HUES6 (cell line): Measurements from ENCODE around the gene CXorf38.
"Not testable (repeated sequence)": the region's sequence is repeated elsewhere in the genome, so short reads cannot be mapped to it uniquely, and the experiment has no call there.

Source experiments
- H3K27ac ChIP-seq: 2 replicates; pipeline ENCODE4 v1.7.0; 2013; ENCODE audit warnings: low read depth, mild to moderate bottlenecking, low read length, inconsistent platforms
- H3K27me3 ChIP-seq: 2 replicates; pipeline ENCODE4 v1.6.1; 2013; ENCODE audit warnings: low read length; ENCODE audit not compliant: control insufficient read depth, insufficient read depth
- H3K36me3 ChIP-seq: 2 replicates; pipeline ENCODE4 v1.6.1; 2013; ENCODE audit warnings: low read length; ENCODE audit not compliant: control insufficient read depth, insufficient read depth
- H3K4me1 ChIP-seq: 2 replicates; pipeline ENCODE4 v1.6.1; 2013; ENCODE audit warnings: low read length; ENCODE audit not compliant: control insufficient read depth, insufficient read depth
- H3K4me3 ChIP-seq: 2 replicates; pipeline ENCODE4 v1.5.1; 2013; ENCODE audit warnings: low read depth, low read length
- H3K9ac ChIP-seq: one replicate; pipeline ENCODE4 v1.6.1; 2013; ENCODE audit warnings: mild to moderate bottlenecking, low read length
- H3K9me3 ChIP-seq: 2 replicates; pipeline ENCODE4 v1.6.1; 2013; ENCODE audit warnings: low read depth, low read length; ENCODE audit not compliant: control insufficient read depth, insufficient read depth

CXorf38 gene

GRCh38 chrX:40582811-40583210, 64.5 kb downstream of the CXorf38 start:
- Histone ChIP-seq H3K9ac (no peak overlapping the region), H3K9me3 (peaks cover 3% of the 10 kb centered on the region; the same call in 1 of the 2 replicates)

DNA sequence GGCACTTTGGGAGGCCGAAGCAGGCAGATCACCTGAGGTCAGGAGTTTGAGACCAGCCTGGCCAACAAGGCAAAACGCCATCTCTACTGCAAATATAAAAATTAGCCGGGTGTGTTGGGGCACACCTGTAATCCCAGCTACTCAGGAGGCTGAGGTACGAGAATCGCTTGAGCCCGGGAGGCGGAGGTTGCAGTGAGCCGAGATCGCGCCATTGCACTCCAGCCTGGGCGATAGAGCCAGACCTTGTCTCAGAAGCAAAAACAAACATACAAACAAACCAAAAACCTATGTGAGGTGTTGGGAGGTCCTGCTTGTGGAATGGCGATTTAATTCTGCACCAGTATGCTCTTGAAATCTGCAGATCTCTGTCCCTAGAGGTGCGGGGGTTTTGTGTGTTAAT, 65.2 kb downstream of the CXorf38 start:
- not testable (repeated sequence) for H3K9ac ChIP-seq, H3K4me1 ChIP-seq

More at GRCh38 chrX:40582811-40583210, 64.5 kb downstream of the CXorf38 start:
- H3K4me1 ChIP-seq, result 0 out of 2 replicates have a peak, but pooled peaks cover 3% of the 10 kb centered on the region
- no peak overlapping the region for H3K27ac ChIP-seq
- no peaks in the 10 kb centered on the region for H3K36me3 ChIP-seq
- no peaks in the 10 kb centered on the region for H3K27me3 ChIP-seq
- no peak overlapping the region for H3K4me3 ChIP-seq

DNA sequence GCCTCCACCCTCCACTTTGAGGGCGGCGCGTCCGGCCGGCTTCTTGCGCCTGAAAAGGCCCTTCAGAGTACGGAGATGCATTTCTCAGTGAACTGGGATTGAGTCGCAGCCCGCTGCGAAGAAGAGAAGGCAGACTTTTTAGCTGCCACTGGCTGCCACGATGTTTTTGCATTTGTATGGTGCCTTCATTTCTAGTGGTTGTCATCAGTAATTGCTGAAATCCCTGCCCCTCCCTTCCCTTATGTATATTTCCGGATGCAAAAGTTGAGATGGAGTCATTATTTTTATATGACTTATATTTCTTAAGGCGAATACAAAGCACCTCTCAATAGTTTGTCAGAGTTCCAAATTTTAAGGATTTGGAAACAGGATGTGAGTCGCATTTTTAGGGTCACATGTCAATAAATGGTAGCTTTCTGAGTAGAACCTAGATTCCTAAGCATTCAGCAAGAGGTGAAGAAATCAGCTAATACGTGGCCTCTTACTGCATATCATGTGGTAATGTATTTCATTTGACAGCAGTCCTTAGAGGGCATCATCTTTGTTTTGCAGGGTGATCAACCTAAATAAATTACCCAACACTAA, 65.9 kb downstream of the CXorf38 start:
- peaks cover 3% of the 10 kb centered on the region; the same call in 1 of the 2 replicates for H3K9me3 ChIP-seq
- no peaks in the 10 kb centered on the region for H3K27me3 ChIP-seq
- H3K27ac ChIP-seq, result no peak overlapping the region
- H3K4me1 ChIP-seq, result 0 out of 2 replicates have a peak, but pooled peaks cover 3% of the 10 kb centered on the region
- no peaks in the 10 kb centered on the region for H3K36me3 ChIP-seq
- H3K9ac ChIP-seq, result peak overlapping the region; percentile 51
- H3K4me3 ChIP-seq, result peak overlapping the region; percentile 95

More for the DNA sequence above, 65.2 kb downstream of the CXorf38 start:
- not testable (repeated sequence) for H3K27ac ChIP-seq, H3K4me3 ChIP-seq, H3K9me3 ChIP-seq, H3K27me3 ChIP-seq, H3K36me3 ChIP-seq

DNA sequence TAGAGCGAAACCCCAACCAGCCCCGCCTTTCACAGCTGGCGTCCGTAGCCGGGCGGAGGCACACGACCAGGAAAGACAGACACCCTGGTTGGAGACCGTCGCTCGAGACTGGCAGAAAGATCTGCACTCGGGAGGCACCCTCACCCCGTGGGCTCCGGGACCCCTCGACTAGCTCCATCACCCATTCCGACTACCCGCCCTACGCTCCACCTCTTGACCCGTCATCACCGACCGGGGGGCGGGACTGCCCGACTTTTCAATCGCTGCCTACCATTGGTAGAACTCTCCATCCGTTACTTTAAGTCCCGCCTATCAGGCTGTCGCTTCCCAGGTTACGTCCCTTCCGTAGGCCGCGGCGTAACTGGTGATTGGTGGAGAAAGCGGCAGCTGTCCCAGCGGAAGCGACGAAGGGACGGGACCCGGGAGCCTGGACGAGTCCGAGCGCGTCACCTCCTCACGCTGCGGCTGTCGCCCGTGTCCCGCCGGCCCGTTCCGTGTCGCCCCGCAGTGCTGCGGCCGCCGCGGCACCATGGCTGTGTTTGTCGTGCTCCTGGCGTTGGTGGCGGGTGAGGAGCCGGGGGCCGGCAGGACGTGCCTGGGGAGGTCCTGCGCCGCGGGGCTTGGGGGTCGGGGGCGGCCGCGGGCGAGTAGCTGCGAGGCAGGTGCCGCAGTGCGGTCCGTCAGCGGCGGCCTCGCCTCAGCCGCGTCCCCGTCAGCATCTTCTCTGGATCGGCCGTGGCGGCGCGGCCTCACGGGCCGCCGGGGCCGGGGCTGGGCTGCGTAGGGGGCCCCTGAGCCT, 66.6 kb downstream of the CXorf38 start, which contains the start of gene ATP6AP2:
Gene ATP6AP2 (plus strand): TSS at position 434 of the 799 bp plus-strand sequence. CDS start 96 bp downstream, at position 530.
- H3K27me3 ChIP-seq, result no peaks in the 10 kb centered on the region
- H3K36me3 ChIP-seq, result no peaks in the 10 kb centered on the region
- H3K27ac ChIP-seq, result no peak within 1 kb of the TSS
- peak within 1 kb of the TSS; percentile 73 for H3K9ac ChIP-seq
- H3K9me3 ChIP-seq, result peaks cover 3% of the 10 kb centered on the region; the same call in 1 of the 2 replicates
- 0 out of 2 replicates have a peak, but pooled peaks cover 3% of the 10 kb centered on the region for H3K4me1 ChIP-seq
- H3K4me3 ChIP-seq, result peak within 1 kb of the TSS; percentile 95

DNA sequence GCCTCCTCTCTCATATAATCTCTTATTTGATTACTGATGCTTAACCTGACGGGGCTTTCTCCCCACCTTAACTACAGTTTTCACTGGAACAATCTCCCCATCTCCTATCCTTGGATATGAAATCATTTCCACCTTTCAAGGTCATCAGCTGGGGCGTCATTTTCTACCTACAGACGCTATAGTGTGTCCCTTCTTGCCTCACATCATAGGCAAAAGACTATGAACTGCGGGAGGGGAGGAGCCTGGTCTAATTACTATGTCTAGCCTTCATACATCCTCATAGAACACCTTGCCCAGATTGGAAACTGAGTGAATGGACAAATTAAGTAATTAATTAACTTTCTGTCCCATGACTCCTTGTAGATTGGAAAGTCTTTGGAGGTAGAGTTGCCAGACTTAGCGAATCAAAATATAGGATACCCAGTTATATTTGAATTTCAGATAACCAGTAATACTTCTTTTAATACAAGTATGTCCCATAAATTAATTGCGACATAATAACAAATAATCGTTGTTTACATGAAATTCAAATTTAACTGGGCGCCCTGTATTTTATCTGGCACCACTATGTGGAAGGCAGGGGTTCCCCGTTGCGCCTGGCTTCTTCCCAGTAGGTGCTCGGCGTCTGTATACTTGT, 67.3 kb downstream of the CXorf38 start:
- Histone ChIP-seq H3K36me3 (no peaks in the 10 kb centered on the region), H3K9ac (peak overlapping the region; percentile 73), H3K4me3 (peak overlapping the region; percentile 95), H3K27me3 (no peaks in the 10 kb centered on the region), H3K4me1 (0 out of 2 replicates have a peak, but pooled peaks cover 3% of the 10 kb centered on the region), H3K9me3 (peaks cover 3% of the 10 kb centered on the region; the same call in 1 of the 2 replicates), H3K27ac (no peak overlapping the region)

- no peak overlapping the region for H3K27ac ChIP-seq
- no peaks in the 10 kb centered on the region for H3K27me3 ChIP-seq
- H3K4me1 ChIP-seq, result 0 out of 2 replicates have a peak, but pooled peaks cover 3% of the 10 kb centered on the region
- no peaks in the 10 kb centered on the region for H3K36me3 ChIP-seq
- H3K9ac ChIP-seq, result no peak overlapping the region
- no peak overlapping the region for H3K4me3 ChIP-seq
- peaks cover 3% of the 10 kb centered on the region; the same call in 1 of the 2 replicates for H3K9me3 ChIP-seq
Measured at GRCh38 chrX:40579141-40579540, 68.2 kb downstream of the CXorf38 start.

- Histone ChIP-seq H3K36me3 (no peaks in the 10 kb centered on the region), H3K4me1 (0 out of 2 replicates have a peak, but pooled peaks cover 3% of the 10 kb centered on the region), H3K27ac (no peak overlapping the region), H3K9ac (no peak overlapping the region), H3K27me3 (no peaks in the 10 kb centered on the region), H3K9me3 (peaks cover under 1% of the 10 kb centered on the region; the same call in 1 of the 2 replicates), H3K4me3 (no peak overlapping the region)
Measured at GRCh38 chrX:40578039-40578695, 69.2 kb downstream of the CXorf38 start.
